Activated T-cell treated with anti-CD3 and anti-CD28 coated beads for 48 hours (primary cell): ENCODE measurements around the gene LPIN3.
A peak's percentile ranks its signal among the peaks of the same experiment; 100 is the strongest.
"Not testable (repeated sequence)": the region's sequence is repeated elsewhere in the genome, so short reads cannot be mapped to it uniquely, and the experiment has no call there.

Experiments
- DNase-seq: peaks from one replicate; pipeline ENCODE4 v3.0.0-alpha.2; 2020; ENCODE audit warnings: low read depth

The LPIN3 gene

GRCh38 chr20:41340327-41341055, at the start of gene LPIN3:
LPIN3 (plus strand) TSS chr20:41340821; CDS start chr20:41345804, 4,983 bp downstream.
- peak; percentile 67 for DNase-seq

- no peak for DNase-seq
These were observed 47.2 kb upstream of the LPIN3 start for GRCh38 chr20:41293269-41294037.

GRCh38 chr20:41299899-41300298, 40.7 kb upstream of the LPIN3 start:
- DNase-seq: no peak

- no peak for DNase-seq
These were observed 40.2 kb upstream of the LPIN3 start for GRCh38 chr20:41300383-41300782.

GRCh38 chr20:41300886-41301285, 39.7 kb upstream of the LPIN3 start:
- no peak for DNase-seq

- no peak for DNase-seq
These were observed 36.6 kb upstream of the LPIN3 start for GRCh38 chr20:41304002-41304401.

GRCh38 chr20:41304424-41305079, 36.1 kb upstream of the LPIN3 start:
- no peak for DNase-seq

GRCh38 chr20:41306061-41306727, 34.4 kb upstream of the LPIN3 start:
- no peak for DNase-seq

GRCh38 chr20:41307021-41307420, 33.6 kb upstream of the LPIN3 start:
- no peak for DNase-seq

- DNase-seq: no peak
These were observed 32.3 kb upstream of the LPIN3 start for GRCh38 chr20:41308290-41308711.

- no peak for DNase-seq
These were observed 31.8 kb upstream of the LPIN3 start for GRCh38 chr20:41308726-41309413.

GRCh38 chr20:41309817-41310216, 30.8 kb upstream of the LPIN3 start:
- DNase-seq: no peak

GRCh38 chr20:41312009-41312408, 28.6 kb upstream of the LPIN3 start:
- not testable (repeated sequence) for DNase-seq

GRCh38 chr20:41314386-41314785, 26.2 kb upstream of the LPIN3 start:
- DNase-seq: no peak

- no peak for DNase-seq
These were observed 24.6 kb upstream of the LPIN3 start for GRCh38 chr20:41316051-41316450.

GRCh38 chr20:41316602-41317545, 23.7 kb upstream of the LPIN3 start:
- DNase-seq: peak; percentile 68

- peak; percentile 98 for DNase-seq
These were observed 22.9 kb upstream of the LPIN3 start, which contains the start of gene ZHX3 for GRCh38 chr20:41317546-41318270. ZHX3 (minus strand) TSS chr20:41317731; CDS start chr20:41204916, 112,815 bp downstream.

GRCh38 chr20:41318271-41318649, 22.4 kb upstream of the LPIN3 start:
- no peak for DNase-seq

GRCh38 chr20:41320441-41320840, 20.2 kb upstream of the LPIN3 start:
- DNase-seq: no peak

- DNase-seq: no peak
These were observed 19.6 kb upstream of the LPIN3 start for GRCh38 chr20:41320976-41321375.
